ENCODE results near the gene HAUS2.
A peak's percentile ranks its signal among the peaks of the same experiment; 100 is the strongest.
"Not testable (repeated sequence)": the region's sequence is repeated elsewhere in the genome, so short reads cannot be mapped to it uniquely, and the experiment has no call there.

The HAUS2 gene

GRCh38 chr15:42576040-42576594, 27.5 kb downstream of the HAUS2 start:
- DNase-seq = no peak

DNA sequence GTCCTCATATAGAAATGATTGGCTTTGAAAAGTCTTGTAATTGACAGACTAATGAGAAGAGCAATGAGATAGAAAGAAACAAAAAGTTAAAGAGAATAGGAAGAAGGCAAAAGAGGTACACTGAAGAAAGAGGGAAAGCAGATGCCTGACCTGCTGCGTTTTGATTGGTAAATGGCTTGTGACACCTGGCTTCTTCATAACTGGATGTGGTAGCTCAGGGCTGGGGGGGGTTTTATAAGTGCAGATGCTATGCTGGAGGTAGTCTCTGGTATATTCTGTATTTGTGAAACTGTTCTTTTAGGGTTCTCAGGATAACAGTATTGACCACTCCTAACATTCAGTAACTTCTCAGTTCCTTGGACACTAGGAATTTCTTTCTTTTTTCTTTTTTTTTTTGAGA, 28.1 kb downstream of the HAUS2 start:
- no peak for DNase-seq

DNA sequence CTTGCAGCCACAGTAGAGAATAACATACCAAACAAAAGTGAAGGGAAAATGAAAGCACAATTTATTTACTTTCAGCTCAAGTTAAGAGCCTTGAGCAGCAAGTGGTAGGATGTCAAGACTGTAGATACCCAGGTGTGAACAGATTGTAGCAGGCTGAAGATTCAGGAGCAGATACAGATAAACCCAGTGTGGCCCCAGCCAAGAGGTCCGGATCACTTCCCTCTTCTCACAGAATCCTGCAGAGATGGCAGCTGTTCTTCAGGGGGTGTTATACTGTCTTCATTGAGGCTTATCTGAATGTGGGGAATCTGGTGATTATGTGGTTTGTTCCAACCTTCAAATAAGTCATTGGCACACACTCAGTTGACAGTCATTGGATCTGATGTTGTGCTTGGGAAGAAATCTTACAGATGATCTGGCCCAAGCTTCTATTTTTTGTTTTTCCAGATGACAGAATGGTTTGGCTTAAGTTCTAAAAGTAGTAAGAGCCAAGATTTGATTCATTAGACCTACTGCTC, 28.9 kb downstream of the HAUS2 start:
- DNase-seq = no peak

- DNase-seq = no peak
Observed at GRCh38 chr15:42578984-42579537, 30.4 kb downstream of the HAUS2 start.

DNA sequence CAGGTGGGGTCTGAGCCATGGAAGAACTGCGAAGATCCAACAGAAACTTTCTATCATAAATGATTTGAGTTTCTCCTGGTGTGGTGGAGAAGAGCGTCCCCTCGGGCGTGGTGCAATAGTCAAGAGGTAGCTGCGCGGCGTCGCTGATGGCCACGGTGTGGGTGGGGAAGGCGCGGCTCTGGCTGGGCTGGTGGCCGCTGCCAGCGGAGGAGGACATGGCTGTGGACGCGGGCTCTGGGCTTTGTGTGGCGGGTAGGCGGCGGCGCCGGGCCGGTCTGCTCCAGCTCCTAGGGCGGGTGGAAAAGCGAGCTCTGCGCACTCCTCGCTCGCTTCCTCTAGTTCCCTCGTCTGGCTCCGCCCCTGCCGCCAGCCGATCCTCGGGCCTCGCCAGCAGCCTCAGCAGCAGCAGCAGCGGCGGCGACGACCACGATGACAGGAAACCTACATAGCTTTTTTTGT, 32.7 kb downstream of the HAUS2 start:
- DNase-seq = peak; percentile 42

DNA sequence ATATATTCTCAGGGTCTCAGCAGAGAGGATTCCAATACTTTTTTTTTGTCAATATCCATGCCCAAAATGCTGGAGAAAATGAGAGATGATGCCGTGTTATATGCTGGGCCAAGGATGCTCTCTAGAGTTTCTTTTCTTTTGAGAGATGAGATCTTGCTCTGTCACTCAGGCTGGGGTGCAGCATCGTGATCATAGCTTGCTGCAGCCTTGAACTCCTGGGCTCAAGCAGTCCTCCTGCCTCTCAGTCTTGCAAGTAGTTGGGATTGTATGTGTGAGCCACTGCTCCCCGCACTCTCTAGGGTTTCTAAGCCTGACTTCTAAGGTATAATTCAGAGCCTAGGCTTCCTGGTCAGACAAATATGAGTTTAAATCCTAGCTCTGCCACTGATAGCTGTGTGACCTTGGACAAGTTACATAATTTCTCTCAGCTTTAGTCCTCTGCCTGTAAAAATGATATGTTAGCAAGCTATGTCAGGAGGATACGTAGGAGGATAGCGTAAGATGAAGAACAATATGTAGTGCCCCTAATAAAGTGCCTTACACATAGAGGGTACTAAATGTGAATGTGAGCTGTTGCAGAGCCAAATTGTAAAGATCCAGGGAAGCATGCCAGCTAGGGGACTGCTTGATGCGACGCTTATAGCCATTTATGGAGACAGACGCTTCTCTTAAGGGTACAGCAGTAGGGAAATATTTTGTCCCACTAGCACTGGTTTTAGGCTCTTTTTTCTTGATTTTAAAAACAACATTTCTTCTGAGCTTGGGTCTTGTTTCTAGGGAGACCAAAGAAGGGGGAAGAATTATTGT, 34.1 kb downstream of the HAUS2 start:
- no peak for DNase-seq

GRCh38 chr15:42584031-42584765, 35.6 kb downstream of the HAUS2 start:
- no peak for DNase-seq

- no peak for DNase-seq
Observed at GRCh38 chr15:42590619-42591237, 42.1 kb downstream of the HAUS2 start.

- no peak for DNase-seq
Observed at GRCh38 chr15:42591238-42591934, 42.7 kb downstream of the HAUS2 start.

DNA sequence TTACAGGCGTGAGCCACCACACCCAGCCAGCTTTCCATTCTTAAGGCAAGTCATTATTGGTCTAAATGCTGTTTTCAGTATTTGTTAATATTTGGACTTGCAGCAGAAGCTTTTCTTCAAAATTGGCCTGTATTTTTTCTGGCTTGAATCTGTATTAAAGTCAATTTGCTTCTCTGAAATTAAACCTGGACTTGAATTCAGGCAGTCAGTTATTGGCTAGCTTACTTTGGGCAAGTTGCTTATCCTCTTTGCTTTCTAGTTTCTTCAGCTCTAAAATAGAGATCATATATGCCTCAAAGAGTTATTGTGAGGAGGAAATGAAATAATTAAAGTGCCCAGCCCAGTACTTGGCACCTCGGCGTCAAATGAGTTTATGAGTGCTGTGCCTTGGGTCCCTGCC, 44.1 kb downstream of the HAUS2 start:
- no peak for DNase-seq

DNA sequence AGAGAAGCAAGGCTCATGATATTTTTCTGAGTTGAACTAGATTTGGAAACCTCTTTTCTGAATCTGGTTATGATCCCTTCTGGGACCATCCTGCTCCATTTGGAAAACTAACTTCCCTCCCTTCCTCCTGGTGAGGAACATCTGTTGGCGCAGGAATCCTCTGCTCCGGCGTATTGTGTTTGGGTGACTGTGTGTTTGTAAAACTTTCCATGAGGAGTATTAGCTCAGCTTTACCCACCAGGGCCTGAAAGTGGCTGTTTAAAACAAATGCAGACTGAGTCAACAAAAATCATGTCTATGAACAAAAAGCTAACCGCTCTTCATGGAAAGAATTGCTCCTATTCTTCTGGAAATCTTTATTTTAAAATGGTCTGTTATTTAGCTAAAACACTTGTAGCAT, 44.5 kb downstream of the HAUS2 start:
- DNase-seq = no peak

DNA sequence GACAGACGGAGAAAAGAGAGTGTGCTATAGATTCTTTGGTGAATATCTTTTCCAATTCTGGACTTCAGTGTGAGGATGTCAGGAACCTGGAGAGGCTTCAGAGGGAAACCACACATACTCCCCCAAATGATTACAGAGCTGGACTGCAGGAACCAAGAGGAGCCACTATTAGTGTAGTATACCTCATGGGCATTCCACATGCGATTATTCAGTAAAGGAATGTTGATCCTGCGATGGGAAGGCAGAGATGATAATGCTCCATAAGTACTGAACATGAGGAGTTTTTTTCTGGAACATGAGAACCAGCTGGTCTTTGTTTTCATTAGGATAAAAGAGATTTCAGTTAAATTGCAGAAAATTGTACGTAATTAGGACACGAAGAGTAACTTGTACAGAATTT, 45.5 kb downstream of the HAUS2 start:
- DNase-seq = no peak

GRCh38 chr15:42595626-42596240, 47.1 kb downstream of the HAUS2 start:
- no peak for DNase-seq

DNA sequence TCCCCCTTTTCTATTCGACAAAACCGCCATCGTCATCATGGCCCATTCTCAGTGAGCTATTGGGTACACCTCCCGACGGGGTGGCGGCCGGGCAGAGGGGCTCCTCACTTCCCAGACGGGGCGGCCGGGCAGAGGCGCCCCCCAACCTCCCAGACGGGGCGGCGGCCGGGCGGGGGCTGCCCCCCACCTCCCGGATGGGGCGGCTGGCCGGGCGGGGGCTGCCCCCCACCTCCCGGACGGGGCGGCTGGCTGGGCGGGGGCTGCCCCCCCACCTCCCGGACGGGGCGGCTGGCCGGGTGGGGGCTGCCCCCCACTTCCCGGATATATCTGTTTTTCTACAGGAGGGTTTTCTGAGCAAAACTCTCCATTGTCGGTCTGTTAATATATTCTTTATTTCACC, 52.7 kb downstream of the HAUS2 start:
- DNase-seq = not testable (repeated sequence)

- no peak for DNase-seq
Observed at GRCh38 chr15:42602501-42602900, 53.9 kb downstream of the HAUS2 start.

- DNase-seq = no peak
Observed at GRCh38 chr15:42603978-42604377, 55.3 kb downstream of the HAUS2 start.

DNA sequence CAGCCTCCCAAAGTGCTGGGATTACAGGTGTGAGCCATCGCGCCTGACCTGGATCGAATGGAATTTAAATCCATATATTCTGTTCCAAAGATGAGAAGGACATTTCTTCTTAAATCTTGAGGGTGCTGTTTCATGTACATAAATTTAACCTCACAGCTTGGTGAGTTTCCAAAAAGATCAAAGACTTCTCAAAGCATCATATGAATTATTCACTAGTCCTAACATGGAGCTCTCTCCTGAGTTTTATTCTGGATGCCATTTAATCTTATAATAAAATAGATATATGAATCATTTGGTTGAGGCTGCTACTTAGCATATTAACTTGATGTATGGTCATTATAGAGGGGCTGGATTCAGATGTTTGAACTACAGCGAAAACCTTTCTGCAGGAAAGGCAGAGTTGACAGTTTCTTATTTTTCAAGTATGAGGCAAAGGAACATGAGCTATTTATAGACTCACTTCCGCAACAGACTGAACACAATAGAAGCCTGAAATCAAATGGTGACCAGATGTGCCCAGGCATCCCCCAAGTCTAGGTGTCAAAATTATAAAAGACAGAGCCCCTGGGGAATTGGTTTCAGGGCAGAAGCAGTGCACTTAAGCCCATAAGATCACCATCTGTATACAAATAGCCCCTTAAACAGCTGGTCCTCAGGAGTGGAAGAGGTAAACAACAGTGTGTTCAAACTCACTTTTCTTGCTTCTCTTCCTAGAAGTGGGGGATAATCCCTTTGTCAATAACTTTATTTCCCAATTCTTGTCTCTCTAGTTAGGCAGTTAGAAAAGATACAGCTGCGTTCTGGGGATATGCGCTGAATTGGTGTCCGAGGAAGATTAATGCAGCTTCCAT, 56.5 kb downstream of the HAUS2 start:
- DNase-seq = no peak

DNA sequence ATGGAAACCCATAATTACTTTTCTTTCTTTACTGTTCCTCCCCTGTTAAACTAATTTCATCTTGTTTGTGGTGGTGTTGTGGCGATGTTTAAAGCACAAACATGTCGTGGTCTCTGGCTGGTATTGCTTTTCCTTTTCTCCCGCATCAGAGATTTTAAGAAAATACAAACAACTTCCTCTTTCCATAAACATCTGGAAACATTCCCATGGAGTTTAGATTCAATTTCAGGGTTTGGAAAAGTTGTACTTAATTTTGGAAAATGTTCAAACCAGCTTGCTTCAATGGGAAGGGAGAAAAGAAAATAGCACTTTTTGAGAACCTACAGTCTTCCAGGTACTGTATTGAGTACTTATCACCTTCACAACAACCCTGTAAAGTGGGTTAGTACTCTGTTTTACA, 57.2 kb downstream of the HAUS2 start:
- no peak for DNase-seq

- DNase-seq = no peak
Observed at GRCh38 chr15:42608110-42608531, 59.5 kb downstream of the HAUS2 start.

GRCh38 chr15:42608752-42609488, 60.3 kb downstream of the HAUS2 start:
- DNase-seq = no peak

All from DMS153 (cell line).